ENCODE results near the gene MYO6. TPM values are rescaled to one million over a fixed set of nuclear protein-coding genes. Genes with fewer than 3 reads are reported as not detected.
"Not testable (repeated sequence)": the region's sequence is repeated elsewhere in the genome, so short reads cannot be mapped to it uniquely, and the experiment has no call there.

Gene MYO6
- total RNA-seq, 1 experiment from 2014 or later = 122 TPM

GRCh38 chr6:75893058-75893775 is 144.2 kb downstream of the MYO6 start:
- no peaks in the 10 kb centered on the region for H3K27me3 Mint-ChIP-seq (ENCODE audit: unreplicated experiment)
- no TSS peak for BruUV-seq (replicated peaks)
- CTCF ChIA-PET = interaction anchor here (0.6 to 1.9 kb wide), 12 partner anchors 13 to 458 kb away, joined by 3 to 11 read pairs (median 3); no protein-coding TSS in a partner anchor
- no peaks in the 10 kb centered on the region for H3K9me3 Mint-ChIP-seq (ENCODE audit: low read depth, unreplicated experiment)
- H3K36me3 Mint-ChIP-seq (ENCODE audit: insufficient read depth, unreplicated experiment) = peaks cover 11% of the 10 kb centered on the region
- TF ChIP-seq CTCF (IDR thresholded peaks at IDR 0.05; ENCODE audit: unreplicated experiment) = peak; percentile 58
- intact Hi-C loops (cut with micrococcal nuclease; ENCODE audit: unreplicated experiment) = loop anchor here (10.0 kb wide), 1 partner anchor 1402 kb away; no protein-coding TSS in a partner anchor
- no peaks in the 10 kb centered on the region for H3K4me1 Mint-ChIP-seq (ENCODE audit: low read depth, unreplicated experiment)
- no peak overlapping the region for H3K4me3 Mint-ChIP-seq (ENCODE audit: low read depth, unreplicated experiment)
- H3K27ac Mint-ChIP-seq (ENCODE audit: unreplicated experiment) = no peak overlapping the region
- DNase-seq = peak; percentile 13

GRCh38 chr6:75893776-75894152 is 144.7 kb downstream of the MYO6 start:
- intact Hi-C loops (cut with micrococcal nuclease; ENCODE audit: unreplicated experiment) = loop anchor here (10.0 kb wide), 1 partner anchor 1401 kb away; no protein-coding TSS in a partner anchor
- peaks cover 11% of the 10 kb centered on the region for H3K36me3 Mint-ChIP-seq (ENCODE audit: insufficient read depth, unreplicated experiment)
- CTCF ChIA-PET = interaction anchor here (0.8 to 1.9 kb wide), 8 partner anchors 13 to 458 kb away, joined by 3 to 11 read pairs (median 3); no protein-coding TSS in a partner anchor
- H3K9me3 Mint-ChIP-seq (ENCODE audit: low read depth, unreplicated experiment) = no peaks in the 10 kb centered on the region
- H3K27ac Mint-ChIP-seq (ENCODE audit: unreplicated experiment) = no peak overlapping the region
- H3K4me1 Mint-ChIP-seq (ENCODE audit: low read depth, unreplicated experiment) = no peaks in the 10 kb centered on the region
- no peak overlapping the region for H3K4me3 Mint-ChIP-seq (ENCODE audit: low read depth, unreplicated experiment)
- no peak for TF ChIP-seq CTCF (IDR thresholded peaks at IDR 0.05; ENCODE audit: unreplicated experiment)
- DNase-seq = no peak
- H3K27me3 Mint-ChIP-seq (ENCODE audit: unreplicated experiment) = no peaks in the 10 kb centered on the region
- no TSS peak for BruUV-seq (replicated peaks)

- Mint-ChIP-seq H3K4me1 (ENCODE audit: low read depth, unreplicated experiment) (no peaks in the 10 kb centered on the region), H3K4me3 (ENCODE audit: low read depth, unreplicated experiment) (no peak overlapping the region), H3K36me3 (ENCODE audit: insufficient read depth, unreplicated experiment) (peaks cover 6% of the 10 kb centered on the region), H3K27me3 (ENCODE audit: unreplicated experiment) (no peaks in the 10 kb centered on the region), H3K9me3 (ENCODE audit: low read depth, unreplicated experiment) (no peaks in the 10 kb centered on the region), H3K27ac (ENCODE audit: unreplicated experiment) (no peak overlapping the region)
- TF ChIP-seq CTCF (IDR thresholded peaks at IDR 0.05; ENCODE audit: unreplicated experiment) = no peak
- BruUV-seq (replicated peaks) = no TSS peak
- intact Hi-C loops (cut with micrococcal nuclease; ENCODE audit: unreplicated experiment) = loop anchor here (10.0 kb wide), 1 partner anchor 1398 kb away; no protein-coding TSS in a partner anchor
- DNase-seq = no peak
- CTCF ChIA-PET = interaction anchor here (0.6 kb wide), 1 partner anchor 10 kb away, joined by 5 read pairs; no protein-coding TSS in a partner anchor
Measured at GRCh38 chr6:75896526-75896925, 147.5 kb downstream of the MYO6 start.

- DNase-seq; H3K27me3 Mint-ChIP-seq (ENCODE audit: unreplicated experiment); H3K4me3 Mint-ChIP-seq (ENCODE audit: low read depth, unreplicated experiment); CTCF ChIA-PET; BruUV-seq (replicated peaks); intact Hi-C loops (cut with micrococcal nuclease; ENCODE audit: unreplicated experiment); H3K27ac Mint-ChIP-seq (ENCODE audit: unreplicated experiment); H3K4me1 Mint-ChIP-seq (ENCODE audit: low read depth, unreplicated experiment); H3K36me3 Mint-ChIP-seq (ENCODE audit: insufficient read depth, unreplicated experiment); H3K9me3 Mint-ChIP-seq (ENCODE audit: low read depth, unreplicated experiment): not testable (repeated sequence)
Measured at GRCh38 chr6:75900216-75900615, 151.2 kb downstream of the MYO6 start.

- BruUV-seq (replicated peaks); H3K4me1 Mint-ChIP-seq (ENCODE audit: low read depth, unreplicated experiment); H3K9me3 Mint-ChIP-seq (ENCODE audit: low read depth, unreplicated experiment); DNase-seq; H3K4me3 Mint-ChIP-seq (ENCODE audit: low read depth, unreplicated experiment); CTCF ChIA-PET; H3K36me3 Mint-ChIP-seq (ENCODE audit: insufficient read depth, unreplicated experiment); H3K27ac Mint-ChIP-seq (ENCODE audit: unreplicated experiment); H3K27me3 Mint-ChIP-seq (ENCODE audit: unreplicated experiment); intact Hi-C loops (cut with micrococcal nuclease; ENCODE audit: unreplicated experiment): not testable (repeated sequence)
Measured at GRCh38 chr6:75905129-75905528, 156.1 kb downstream of the MYO6 start.

Measured in Calu3 (cell line).